ENCODE results near the gene RBMS3. TPM values are rescaled to one million over a fixed set of nuclear protein-coding genes. Genes with fewer than 3 reads are reported as not detected.

The RBMS3 gene
- total and polyA plus RNA-seq, 2 donors (not counting 1 experiment from before 2014, with no cell fraction given) = 26.9 to 68.4 TPM

DNA sequence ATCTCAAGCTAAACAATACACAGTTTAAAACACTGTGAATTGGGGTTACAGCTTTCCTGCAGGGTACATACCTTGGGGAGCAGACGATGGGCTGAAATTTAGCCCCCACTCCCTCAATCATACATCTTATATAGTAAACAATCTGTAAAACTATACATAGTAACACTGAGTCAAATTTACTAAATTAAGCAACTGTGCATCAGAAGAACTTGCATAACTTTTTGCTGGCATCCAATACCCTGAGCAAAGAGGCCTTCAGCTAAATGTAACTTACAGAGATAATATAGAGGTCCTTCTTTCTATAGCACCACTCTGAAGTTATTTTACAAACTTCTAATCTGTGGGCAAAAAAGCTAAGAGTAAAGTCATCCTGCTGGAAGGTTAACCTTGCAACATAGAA is 721.9 kb downstream of the RBMS3 start:
- TF ChIP-seq EZH2 (IDR thresholded peaks at IDR 0.05; ENCODE audit: low read length, missing control alignments) = no peak
- no peak for TF ChIP-seq CTCF (conservative IDR thresholded peaks at IDR 0.05 in 1 of 2, IDR thresholded peaks at IDR 0.05 in 1 of 2; ENCODE audit: low read depth in 1 of 2, low read length in 2 of 2)
- peak in 1 of 2 donors; percentile 29 for DNase-seq (ENCODE audit: low read depth in 2 of 2)
- H3K4me1 ChIP-seq (ENCODE audit: control insufficient read depth, extremely low read depth, insufficient read depth, low read length) = no peaks in the 10 kb centered on the region
- H3K36me3 ChIP-seq (ENCODE audit: control insufficient read depth, insufficient read depth, low read length) = no peaks in the 10 kb centered on the region
- H3K9ac ChIP-seq (ENCODE audit: insufficient read depth, low read length) = no peak overlapping the region
- H4K20me1 ChIP-seq (ENCODE audit: control insufficient read depth, extremely low read depth, insufficient read depth, low read length) = no peaks in the 10 kb centered on the region
- H3K4me2 ChIP-seq (ENCODE audit: extremely low read depth, insufficient read depth, low read length) = no peak overlapping the region
- no peaks in the 10 kb centered on the region for H3K27me3 ChIP-seq (ENCODE audit: control insufficient read depth, insufficient read depth, low read length)
- no peaks in the 10 kb centered on the region for H3K79me2 ChIP-seq (ENCODE audit: control insufficient read depth, insufficient read depth, low read length)
- H2AFZ ChIP-seq (ENCODE audit: low read length) = no peak overlapping the region
- no peak overlapping the region for H3K4me3 ChIP-seq (replicated peaks in 1 of 4; ENCODE audit: control extremely low read depth in 1 of 4, insufficient read depth in 1 of 4, low read depth in 3 of 4, low read length in 4 of 4)
- no peak overlapping the region for H3K27ac ChIP-seq (ENCODE audit: insufficient read depth, low read length)
- H3K9me3 ChIP-seq (ENCODE audit: control insufficient read depth, insufficient read depth, low read depth, low read length) = no peaks in the 10 kb centered on the region

DNA sequence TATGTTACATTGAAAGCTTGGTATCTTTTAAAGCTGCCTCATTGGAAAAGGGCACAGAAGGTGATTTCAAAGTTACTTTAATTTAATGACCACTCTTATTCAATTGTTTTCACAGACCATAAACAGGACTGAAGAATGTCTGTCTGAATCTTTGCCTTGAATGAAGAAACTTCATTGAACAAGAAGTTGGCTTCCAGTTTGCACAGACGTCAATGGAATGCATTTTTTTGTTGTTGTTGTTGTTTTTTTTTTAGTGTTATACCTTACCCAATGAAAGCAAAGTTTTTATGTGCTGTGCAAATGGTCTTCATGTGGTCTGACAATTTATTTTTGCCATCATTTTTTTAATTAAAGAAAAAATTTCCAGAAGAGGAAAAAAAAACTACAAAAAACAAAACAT is 722.9 kb downstream of the RBMS3 start:
- no peak overlapping the region for H3K27ac ChIP-seq (ENCODE audit: insufficient read depth, low read length)
- no peak overlapping the region for H3K4me3 ChIP-seq (replicated peaks in 1 of 4; ENCODE audit: control extremely low read depth in 1 of 4, insufficient read depth in 1 of 4, low read depth in 3 of 4, low read length in 4 of 4)
- no peaks in the 10 kb centered on the region for H3K27me3 ChIP-seq (ENCODE audit: control insufficient read depth, insufficient read depth, low read length)
- no peak for TF ChIP-seq CTCF (conservative IDR thresholded peaks at IDR 0.05 in 1 of 2, IDR thresholded peaks at IDR 0.05 in 1 of 2; ENCODE audit: low read depth in 1 of 2, low read length in 2 of 2)
- no peak for TF ChIP-seq EZH2 (IDR thresholded peaks at IDR 0.05; ENCODE audit: low read length, missing control alignments)
- no peak for DNase-seq (ENCODE audit: low read depth in 2 of 2)
- H3K4me2 ChIP-seq (ENCODE audit: extremely low read depth, insufficient read depth, low read length) = no peak overlapping the region
- H3K36me3 ChIP-seq (ENCODE audit: control insufficient read depth, insufficient read depth, low read length) = no peaks in the 10 kb centered on the region
- H4K20me1 ChIP-seq (ENCODE audit: control insufficient read depth, extremely low read depth, insufficient read depth, low read length) = no peaks in the 10 kb centered on the region
- H3K79me2 ChIP-seq (ENCODE audit: control insufficient read depth, insufficient read depth, low read length) = no peaks in the 10 kb centered on the region
- H3K9me3 ChIP-seq (ENCODE audit: control insufficient read depth, insufficient read depth, low read depth, low read length) = no peaks in the 10 kb centered on the region
- no peak overlapping the region for H2AFZ ChIP-seq (ENCODE audit: low read length)
- H3K9ac ChIP-seq (ENCODE audit: insufficient read depth, low read length) = no peak overlapping the region
- no peaks in the 10 kb centered on the region for H3K4me1 ChIP-seq (ENCODE audit: control insufficient read depth, extremely low read depth, insufficient read depth, low read length)

DNA sequence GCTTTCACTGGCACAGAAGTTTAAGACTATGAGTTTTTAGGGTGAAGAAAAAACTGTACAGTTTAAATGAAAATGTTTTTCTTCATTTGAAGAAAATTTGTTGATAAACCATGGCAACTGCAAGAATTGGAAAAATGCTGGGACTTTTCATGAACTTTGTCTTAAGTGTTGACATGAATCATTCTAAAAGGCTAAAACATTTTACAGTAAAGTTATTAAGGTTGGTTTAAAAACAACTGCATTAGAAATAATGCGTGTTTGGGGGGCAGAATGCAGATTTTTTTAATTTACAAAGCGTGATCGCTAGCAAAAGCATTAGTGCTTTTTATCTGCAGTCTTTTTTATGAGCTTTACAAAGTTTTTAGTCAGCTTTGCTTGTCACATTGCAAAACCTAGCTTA is 723.6 kb downstream of the RBMS3 start:
- no peaks in the 10 kb centered on the region for H3K27me3 ChIP-seq (ENCODE audit: control insufficient read depth, insufficient read depth, low read length)
- H3K4me1 ChIP-seq (ENCODE audit: control insufficient read depth, extremely low read depth, insufficient read depth, low read length) = no peaks in the 10 kb centered on the region
- H3K4me2 ChIP-seq (ENCODE audit: extremely low read depth, insufficient read depth, low read length) = no peak overlapping the region
- no peaks in the 10 kb centered on the region for H3K36me3 ChIP-seq (ENCODE audit: control insufficient read depth, insufficient read depth, low read length)
- no peaks in the 10 kb centered on the region for H3K79me2 ChIP-seq (ENCODE audit: control insufficient read depth, insufficient read depth, low read length)
- no peak overlapping the region for H3K4me3 ChIP-seq (replicated peaks in 1 of 4; ENCODE audit: control extremely low read depth in 1 of 4, insufficient read depth in 1 of 4, low read depth in 3 of 4, low read length in 4 of 4)
- no peak for TF ChIP-seq CTCF (conservative IDR thresholded peaks at IDR 0.05 in 1 of 2, IDR thresholded peaks at IDR 0.05 in 1 of 2; ENCODE audit: low read depth in 1 of 2, low read length in 2 of 2)
- TF ChIP-seq EZH2 (IDR thresholded peaks at IDR 0.05; ENCODE audit: low read length, missing control alignments) = no peak
- H2AFZ ChIP-seq (ENCODE audit: low read length) = no peak overlapping the region
- DNase-seq (ENCODE audit: low read depth in 2 of 2) = no peak
- H4K20me1 ChIP-seq (ENCODE audit: control insufficient read depth, extremely low read depth, insufficient read depth, low read length) = no peaks in the 10 kb centered on the region
- H3K9me3 ChIP-seq (ENCODE audit: control insufficient read depth, insufficient read depth, low read depth, low read length) = no peaks in the 10 kb centered on the region
- H3K27ac ChIP-seq (ENCODE audit: insufficient read depth, low read length) = no peak overlapping the region
- H3K9ac ChIP-seq (ENCODE audit: insufficient read depth, low read length) = no peak overlapping the region
